Measurements from ENCODE around the gene FGR. TPM values are rescaled to one million over a fixed set of nuclear protein-coding genes. Genes with fewer than 3 reads are reported as not detected.

Gene FGR
- total RNA-seq, 1 donor from 2014 or later = not detected

DNA sequence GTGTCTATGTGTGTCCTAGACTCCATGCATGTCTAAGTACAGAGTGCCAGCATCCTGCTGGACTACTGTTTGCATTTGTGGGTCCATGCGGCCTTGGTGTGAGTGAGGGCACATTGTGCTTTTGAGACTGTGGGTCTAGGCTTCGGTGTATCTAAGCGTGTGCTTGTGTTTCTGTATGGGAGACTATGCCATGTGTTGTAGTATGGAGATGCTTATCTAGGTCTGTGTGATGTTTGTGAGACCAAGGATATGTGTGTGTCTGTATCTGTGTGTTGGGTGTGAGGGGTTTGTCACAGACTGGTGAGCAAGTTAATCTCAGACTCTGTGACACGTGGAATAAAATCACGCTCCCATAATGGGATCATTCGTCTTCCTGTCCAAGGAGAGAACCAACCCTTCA, 45.5 kb downstream of the FGR start:
- H3K4me3 ChIP-seq (ENCODE audit: low read depth, low read length) = no peak overlapping the region
- TF ChIP-seq, protein P1, sequence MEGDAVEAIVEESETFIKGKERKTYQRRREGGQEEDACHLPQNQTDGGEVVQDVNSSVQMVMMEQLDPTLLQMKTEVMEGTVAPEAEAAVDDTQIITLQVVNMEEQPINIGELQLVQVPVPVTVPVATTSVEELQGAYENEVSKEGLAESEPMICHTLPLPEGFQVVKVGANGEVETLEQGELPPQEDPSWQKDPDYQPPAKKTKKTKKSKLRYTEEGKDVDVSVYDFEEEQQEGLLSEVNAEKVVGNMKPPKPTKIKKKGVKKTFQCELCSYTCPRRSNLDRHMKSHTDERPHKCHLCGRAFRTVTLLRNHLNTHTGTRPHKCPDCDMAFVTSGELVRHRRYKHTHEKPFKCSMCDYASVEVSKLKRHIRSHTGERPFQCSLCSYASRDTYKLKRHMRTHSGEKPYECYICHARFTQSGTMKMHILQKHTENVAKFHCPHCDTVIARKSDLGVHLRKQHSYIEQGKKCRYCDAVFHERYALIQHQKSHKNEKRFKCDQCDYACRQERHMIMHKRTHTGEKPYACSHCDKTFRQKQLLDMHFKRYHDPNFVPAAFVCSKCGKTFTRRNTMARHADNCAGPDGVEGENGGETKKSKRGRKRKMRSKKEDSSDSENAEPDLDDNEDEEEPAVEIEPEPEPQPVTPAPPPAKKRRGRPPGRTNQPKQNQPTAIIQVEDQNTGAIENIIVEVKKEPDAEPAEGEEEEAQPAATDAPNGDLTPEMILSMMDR (conservative IDR thresholded peaks at IDR 0.05; ENCODE audit: low read depth, low read length) = no peak
- no peak for DNase-seq (ENCODE audit: low read depth)

DNA sequence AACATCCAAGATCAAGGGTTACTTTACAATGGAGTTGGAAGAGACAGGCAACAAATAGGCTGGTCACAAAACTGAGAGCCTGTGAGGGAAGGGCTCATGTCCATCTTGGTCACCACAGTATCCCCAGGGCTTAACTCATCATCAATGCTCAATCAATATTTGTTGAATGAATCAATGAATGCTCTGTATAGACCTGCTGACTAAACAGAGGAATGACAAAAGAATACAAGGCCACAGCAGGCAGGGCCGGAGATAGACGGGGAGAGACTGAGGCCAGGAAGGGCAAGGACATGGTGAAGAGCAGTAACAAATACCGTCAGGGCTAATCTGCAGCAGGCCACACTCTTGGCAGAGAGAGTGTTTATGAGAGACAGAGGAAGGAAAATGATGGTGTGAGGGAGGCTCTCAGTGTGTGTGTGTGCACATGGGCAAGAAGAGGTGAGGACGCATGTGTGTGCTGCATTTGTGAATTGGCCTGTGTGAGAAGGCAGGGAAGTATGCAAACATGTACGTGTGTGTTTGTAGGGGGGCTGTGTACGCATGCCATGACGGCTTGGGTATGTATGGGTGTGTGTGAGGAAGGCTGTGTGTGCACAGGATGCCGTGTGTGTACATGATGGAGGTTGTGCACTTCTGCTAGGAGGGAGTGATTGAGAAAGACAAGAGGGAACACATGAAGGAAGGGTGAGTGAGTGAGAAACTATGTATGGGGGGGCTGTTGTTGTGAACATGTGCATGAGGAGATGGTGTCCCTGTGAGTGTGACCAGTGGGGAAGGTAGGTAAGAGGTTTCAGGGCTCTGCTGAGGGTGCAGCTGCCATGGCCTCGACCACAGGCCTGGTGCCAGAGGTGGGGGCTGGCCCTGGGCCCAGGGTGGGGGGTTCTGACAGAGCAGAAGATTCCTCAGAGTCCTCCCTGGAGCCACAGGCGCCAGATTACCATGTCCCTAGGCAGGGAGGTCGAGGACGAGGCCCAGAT, 46.4 kb downstream of the FGR start:
- TF ChIP-seq, protein P1 (conservative IDR thresholded peaks at IDR 0.05; ENCODE audit: low read depth, low read length) = no peak
- DNase-seq (ENCODE audit: low read depth) = no peak
- no peak overlapping the region for H3K4me3 ChIP-seq (ENCODE audit: low read depth, low read length)

GRCh38 chr1:27585684-27586083, 49.3 kb downstream of the FGR start:
- TF ChIP-seq, protein P1 (conservative IDR thresholded peaks at IDR 0.05; ENCODE audit: low read depth, low read length) = no peak
- DNase-seq (ENCODE audit: low read depth) = no peak
- H3K4me3 ChIP-seq (ENCODE audit: low read depth, low read length) = no peak overlapping the region

- no peak overlapping the region for H3K4me3 ChIP-seq (ENCODE audit: low read depth, low read length)
- TF ChIP-seq, protein P1 (conservative IDR thresholded peaks at IDR 0.05; ENCODE audit: low read depth, low read length) = no peak
- no peak for DNase-seq (ENCODE audit: low read depth)
Measured at GRCh38 chr1:27584453-27584852, 50.5 kb downstream of the FGR start.

GRCh38 chr1:27583479-27583878, 51.5 kb downstream of the FGR start:
- H3K4me3 ChIP-seq (ENCODE audit: low read depth, low read length) = no peak overlapping the region
- TF ChIP-seq, protein P1 (conservative IDR thresholded peaks at IDR 0.05; ENCODE audit: low read depth, low read length) = no peak

DNA sequence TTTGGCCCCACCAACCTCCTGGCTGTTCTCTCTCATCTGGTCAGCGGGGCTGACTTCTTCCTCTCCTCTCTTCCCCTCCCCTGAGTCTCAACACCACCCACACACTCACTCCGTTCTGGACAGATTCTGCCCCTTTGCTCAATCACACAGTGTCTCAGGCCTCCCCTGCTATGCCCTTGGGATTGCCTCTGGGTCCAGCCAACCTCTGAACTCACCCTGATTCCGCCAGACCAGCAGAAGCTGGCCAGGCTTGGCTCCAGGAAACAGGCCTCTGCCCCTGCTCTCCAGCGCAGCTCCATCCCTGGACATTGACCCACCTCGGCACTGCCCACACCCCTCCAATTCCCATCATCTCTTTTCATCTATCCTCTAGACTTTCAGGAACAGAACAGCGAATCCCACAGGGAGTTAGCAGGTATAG, 53.2 kb downstream of the FGR start:
- TF ChIP-seq, protein P1 (conservative IDR thresholded peaks at IDR 0.05; ENCODE audit: low read depth, low read length) = no peak
- no peak for DNase-seq (ENCODE audit: low read depth)
- H3K4me3 ChIP-seq (ENCODE audit: low read depth, low read length) = no peak overlapping the region

More at GRCh38 chr1:27583479-27583878, 51.5 kb downstream of the FGR start:
- DNase-seq (ENCODE audit: low read depth) = no peak
